Renal cortex interstitium (tissue), 11 donors: Measurements from ENCODE around the gene NEURL4. TPM values are rescaled to one million over a fixed set of nuclear protein-coding genes. Genes with fewer than 3 reads are reported as not detected.

Experiments
- DNase-seq, 11 donors: peaks; one replicate each; pipeline ENCODE4 v3.0.0-alpha.2; 2013; ENCODE audit warnings: low read depth in 9 of 11, low spot score in 4 of 11; ENCODE audit errors: extremely low read depth in 1 of 11
- polyA plus RNA-seq, 3 donors: library from polyadenylated mRNA; unstranded; fragments of 120-200 nt; gene quantifications; one replicate each; pipeline ENCODE4 v1.2.1, GENCODE V29; 2013; ENCODE audit not compliant: insufficient read length in 3 of 3

Gene NEURL4
- polyA plus RNA-seq, 3 donors = 30.6 to 38.2 (median 36.1) TPM

DNA sequence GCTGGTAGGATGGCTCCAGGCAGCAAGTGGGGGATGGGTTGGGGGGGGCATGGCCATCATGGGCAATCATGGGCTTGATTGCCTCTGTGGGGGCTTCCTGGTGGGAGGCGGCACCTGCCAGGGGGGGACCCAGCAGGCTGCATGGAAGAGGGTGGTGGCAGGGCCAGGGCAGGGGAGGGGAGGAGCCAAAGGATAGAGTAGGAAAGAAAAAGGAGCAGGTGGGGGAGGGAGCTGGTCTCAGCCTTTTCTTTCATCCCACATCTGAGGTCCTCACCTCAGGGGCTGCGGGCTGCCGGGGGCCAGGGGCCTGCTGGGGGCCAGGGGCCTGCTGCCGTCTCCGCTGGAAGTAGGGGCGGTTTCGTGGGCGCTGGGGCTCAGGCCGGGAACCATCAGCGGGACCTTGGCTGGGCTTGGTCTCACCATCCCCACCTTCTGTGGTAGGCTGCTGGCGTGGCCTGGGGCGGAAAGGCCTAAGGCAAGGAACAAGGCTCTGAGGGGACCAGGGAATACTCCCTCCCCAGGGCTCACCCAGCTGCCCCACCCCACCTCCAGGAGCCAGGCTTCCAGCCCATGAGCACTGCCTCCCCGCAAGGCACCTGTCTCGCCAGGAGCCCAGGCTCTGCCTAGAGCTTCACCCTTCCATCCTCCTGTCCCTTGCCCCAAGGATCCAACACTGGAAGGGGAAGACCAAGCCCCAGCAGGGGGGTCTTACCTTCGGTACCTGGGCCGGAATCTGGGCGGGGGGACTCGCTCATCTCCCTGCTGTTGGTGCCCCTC lies 39.7 kb downstream of the NEURL4 start:
- no peak for DNase-seq

DNA sequence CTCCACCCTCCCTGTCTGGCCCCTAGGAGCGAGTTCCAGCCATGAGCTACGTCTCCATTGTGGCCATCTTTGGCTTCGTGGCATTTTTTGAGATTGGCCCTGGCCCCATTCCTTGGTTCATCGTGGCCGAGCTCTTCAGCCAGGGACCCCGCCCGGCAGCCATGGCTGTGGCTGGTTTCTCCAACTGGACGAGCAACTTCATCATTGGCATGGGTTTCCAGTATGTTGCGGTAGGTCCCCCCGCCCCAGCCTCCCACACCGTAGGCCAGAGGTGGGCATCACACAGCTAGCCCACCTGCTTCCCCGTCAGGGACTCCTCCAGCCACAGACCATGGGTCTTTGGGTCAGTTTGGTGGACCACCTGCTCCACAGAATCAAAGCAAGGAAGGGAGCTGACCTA lies 43.5 kb downstream of the NEURL4 start:
- DNase-seq = no peak

DNA sequence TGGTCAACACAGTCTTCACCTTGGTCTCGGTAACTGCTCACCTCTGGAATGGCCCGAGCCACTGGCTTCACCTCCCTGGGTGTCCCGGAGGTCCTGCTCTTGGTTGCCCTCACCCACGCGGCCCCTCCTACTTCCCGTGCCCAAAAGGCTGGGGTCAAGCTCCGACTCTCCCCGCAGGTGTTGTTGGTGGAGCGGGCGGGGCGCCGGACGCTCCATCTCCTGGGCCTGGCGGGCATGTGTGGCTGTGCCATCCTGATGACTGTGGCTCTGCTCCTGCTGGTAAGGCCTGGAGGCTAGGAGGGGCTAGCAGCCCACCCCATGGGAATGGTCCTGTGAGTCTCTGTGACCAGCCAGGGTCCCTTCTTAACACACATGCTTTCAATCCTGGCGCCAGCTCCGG lies 44.2 kb downstream of the NEURL4 start:
- DNase-seq = no peak

DNA sequence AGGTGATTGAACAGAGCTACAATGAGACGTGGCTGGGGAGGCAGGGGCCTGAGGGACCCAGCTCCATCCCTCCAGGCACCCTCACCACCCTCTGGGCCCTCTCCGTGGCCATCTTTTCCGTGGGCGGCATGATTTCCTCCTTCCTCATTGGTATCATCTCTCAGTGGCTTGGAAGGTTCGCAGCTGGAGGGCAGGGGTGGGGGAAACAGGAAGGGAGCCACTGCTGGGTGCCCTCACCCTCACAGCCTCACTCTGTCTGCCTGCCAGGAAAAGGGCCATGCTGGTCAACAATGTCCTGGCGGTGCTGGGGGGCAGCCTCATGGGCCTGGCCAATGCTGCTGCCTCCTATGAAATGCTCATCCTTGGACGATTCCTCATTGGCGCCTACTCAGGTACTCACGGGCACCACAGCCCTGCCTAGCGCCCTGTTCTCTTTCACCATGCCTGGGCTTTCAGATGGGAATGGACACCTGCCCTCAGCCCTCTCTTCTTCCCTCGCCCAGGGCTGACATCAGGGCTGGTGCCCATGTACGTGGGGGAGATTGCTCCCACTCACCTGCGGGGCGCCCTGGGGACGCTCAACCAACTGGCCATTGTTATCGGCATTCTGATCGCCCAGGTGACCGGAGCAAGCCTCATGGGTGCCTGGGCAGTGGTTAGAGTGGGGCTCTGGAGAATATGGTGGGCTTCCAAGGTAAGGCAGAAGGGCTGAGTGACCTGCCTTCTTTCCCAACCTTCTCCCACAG lies 45.5 kb downstream of the NEURL4 start:
- no peak for DNase-seq

DNA sequence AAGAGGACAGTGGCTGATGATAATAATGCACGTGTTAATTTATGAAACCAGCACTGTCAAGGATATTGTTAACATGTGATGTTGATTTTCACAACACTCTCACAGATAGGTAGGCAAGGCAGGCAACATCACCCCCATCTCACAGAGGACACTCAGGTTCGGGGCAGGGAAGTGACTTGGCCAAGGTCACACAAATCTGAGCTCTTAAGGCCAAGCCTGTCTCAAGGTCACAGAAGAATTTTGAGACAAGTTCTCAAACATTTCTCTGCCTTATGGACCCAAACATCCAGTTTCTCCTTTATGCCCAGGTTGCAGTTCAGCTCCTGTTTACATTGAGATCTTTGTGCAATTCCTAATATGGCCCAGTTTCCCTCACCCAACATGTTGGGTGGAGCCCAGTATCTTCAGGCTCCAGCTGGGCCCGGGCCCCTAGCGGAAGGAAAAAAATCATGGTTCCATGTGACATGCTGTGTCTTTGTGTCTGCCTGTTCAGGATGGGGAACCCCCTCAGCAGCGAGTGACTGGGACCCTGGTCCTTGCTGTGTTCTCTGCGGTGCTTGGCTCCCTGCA lies 46.3 kb downstream of the NEURL4 start:
- DNase-seq = no peak

DNA sequence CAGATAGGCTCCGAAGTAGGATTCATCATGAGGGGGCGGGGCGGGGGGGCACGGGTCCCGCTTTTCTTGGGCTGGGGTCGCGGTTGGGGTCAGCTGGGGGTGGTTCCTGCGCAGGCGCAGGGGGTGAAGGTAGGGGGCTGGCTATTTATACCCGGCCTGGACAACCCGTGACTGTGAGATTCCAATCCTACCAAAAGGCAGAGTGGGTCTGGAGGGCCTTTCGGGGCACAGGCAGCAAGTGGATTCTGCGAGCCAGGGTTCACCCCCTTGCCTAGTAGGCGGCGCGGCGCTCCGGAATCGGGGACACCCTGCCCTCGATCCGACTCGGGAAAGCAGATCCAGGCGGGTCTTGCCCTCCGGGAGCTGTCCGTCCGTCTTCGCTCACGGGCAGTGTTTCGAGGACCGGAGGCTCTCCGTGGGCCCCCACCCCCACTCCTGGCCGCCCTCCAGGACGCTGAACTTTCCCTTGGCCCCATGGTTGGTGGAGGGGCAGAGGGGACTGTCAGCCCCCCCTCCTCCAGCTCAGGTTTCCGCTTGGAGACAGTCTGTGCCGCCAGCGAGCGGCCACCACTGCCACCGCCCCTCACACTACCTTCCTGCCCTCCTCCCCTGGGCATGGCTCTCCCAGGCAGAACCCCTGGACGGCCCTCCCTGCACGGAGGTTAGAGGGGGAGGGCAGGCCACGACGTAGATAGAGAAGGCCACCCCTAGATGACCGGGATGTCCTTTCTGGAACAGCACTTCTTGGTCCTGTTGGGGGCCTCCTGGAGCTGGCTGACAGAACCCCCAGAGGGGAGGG lies 47.0 kb downstream of the NEURL4 start:
- DNase-seq = peak in 1 of 11 donors; percentile 34

DNA sequence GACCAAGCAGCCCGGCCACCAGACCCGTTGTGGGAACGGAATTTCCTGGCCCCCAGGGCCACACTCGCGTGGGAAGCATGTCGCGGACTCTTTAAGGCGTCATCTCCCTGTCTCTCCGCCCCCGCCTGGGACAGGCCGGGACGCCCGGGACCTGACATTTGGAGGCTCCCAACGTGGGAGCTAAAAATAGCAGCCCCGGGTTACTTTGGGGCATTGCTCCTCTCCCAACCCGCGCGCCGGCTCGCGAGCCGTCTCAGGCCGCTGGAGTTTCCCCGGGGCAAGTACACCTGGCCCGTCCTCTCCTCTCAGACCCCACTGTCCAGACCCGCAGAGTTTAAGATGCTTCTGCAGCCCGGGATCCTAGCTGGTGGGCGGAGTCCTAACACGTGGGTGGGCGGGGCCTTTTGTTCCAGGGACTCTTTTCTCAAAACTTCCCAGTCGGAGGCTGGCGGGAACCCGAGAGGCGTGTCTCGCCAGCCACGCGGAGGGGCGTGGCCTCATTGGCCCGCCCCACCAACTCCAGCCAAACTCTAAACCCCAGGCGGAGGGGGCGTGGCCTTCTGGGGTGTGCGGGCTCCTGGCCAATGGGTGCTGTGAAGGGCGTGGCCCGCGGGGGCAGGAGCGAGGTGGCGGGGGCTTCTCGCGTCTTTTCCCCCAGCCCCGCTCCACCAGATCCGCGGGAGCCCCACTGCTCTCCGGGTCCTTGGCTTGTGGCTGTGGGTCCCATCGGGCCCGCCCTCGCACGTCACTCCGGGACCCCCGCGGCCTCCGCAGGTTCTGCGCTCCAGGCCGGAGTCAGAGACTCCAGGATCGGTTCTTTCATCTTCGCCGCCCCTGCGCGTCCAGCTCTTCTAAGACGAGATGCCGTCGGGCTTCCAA lies 47.8 kb downstream of the NEURL4 start, which contains the start of gene SLC2A4:
Gene SLC2A4 (plus strand): TSS at position 645 of the 879 bp plus-strand sequence. CDS start 217 bp downstream, at position 862.
- DNase-seq = peak; percentile 89 to 95 (median 91)

DNA sequence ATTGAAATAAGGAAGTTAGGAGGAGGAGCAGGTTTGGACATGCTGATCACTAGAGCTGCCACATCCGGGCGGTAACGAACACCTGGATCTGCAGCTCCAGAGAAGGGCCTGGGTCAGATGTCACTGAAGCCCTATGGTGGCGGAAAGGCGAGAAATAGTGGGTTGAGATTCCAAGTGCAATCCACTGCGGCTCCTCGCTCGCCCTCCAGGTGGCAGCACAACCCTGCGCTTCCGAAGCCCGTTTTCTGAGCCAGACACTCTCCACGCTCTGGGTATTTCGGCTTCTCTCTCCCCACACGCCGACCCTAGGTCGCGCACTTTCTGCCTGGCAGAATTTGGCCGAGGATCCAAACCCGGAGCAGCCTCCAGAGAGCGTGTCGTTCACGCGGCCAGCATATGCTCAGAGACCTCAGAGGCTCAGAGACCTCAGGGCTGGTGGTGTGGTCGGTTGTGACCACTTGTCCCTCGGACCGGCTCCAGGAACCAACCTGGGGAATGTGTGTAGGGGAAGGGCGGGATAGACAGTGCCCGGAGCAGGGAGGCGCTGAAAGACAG lies 48.5 kb downstream of the NEURL4 start:
- DNase-seq = peak in 7 of 11 donors; percentile 67 to 80 (median 75)

DNA sequence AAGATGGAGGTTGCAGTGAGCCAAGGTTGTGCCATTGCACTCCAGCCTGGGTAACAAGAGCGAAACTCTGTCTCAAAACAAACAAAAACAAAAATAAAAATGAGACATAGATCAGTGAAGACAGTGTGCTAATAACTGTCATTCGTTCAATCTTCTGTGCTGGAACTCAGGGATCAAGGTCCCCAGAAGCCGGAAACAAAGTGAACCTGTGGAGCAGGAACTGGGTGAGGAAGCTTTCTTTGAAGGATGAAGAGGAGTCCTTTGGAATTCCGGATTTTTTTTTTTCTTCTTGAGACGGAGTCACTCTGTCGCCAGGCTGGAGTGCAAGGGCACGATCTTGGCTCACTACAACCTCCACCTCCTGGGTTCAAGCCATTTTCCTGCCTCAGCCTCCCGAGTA lies 49.7 kb downstream of the NEURL4 start:
- DNase-seq = no peak

DNA sequence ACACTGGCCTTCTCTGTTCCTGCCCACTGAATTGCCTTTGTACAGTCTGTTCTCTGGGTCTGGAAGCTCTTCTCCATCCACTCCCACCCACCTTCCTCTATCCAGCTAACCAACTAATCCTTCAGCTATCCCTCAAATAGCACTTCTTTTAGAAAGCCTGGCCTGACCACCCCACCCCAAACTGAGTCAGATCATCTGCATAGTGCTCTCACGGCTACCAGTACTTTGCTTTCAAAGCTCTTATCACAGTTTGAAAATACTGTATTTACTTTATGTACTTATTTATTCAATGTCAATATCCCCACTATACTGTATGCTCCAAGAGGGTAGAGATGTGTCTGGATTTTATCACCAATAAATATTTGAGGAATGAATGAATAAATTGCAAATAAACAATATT lies 62.4 kb downstream of the NEURL4 start:
- DNase-seq = no peak

Other genes starting within 250 kb of the NEURL4 start
- gene CLEC10A, start 249.1 kb downstream of the NEURL4 start, polyA plus RNA-seq = 1 to 10 TPM in 1 of 3 donors, under 1 TPM in 2; 0.89 to 2.2 (median 0.92) TPM
- 1 to 10 TPM in 2 of 3 donors, under 1 TPM in 1; 0.89 to 2.6 (median 2.1) TPM for gene ASGR2, start 214.5 kb downstream of the NEURL4 start, polyA plus RNA-seq
- gene ASGR1, start 150.0 kb downstream of the NEURL4 start, polyA plus RNA-seq = 10 to 100 TPM in 1 of 3 donors, 1 to 10 TPM in 2; 6.1 to 10.7 (median 7.2) TPM
- 10 to 100 TPM; 28.3 to 47.7 (median 37.6) TPM for gene DLG4, start 109.5 kb downstream of the NEURL4 start, polyA plus RNA-seq
- gene ACADVL, start 109.4 kb downstream of the NEURL4 start, polyA plus RNA-seq = 100 to 1,000 TPM; 438 to 579 (median 497) TPM
- 10 to 100 TPM; 49.8 to 66.7 (median 64.4) TPM for gene DVL2, start 94.8 kb downstream of the NEURL4 start, polyA plus RNA-seq
- gene PHF23, start 89.9 kb downstream of the NEURL4 start, polyA plus RNA-seq = 10 to 100 TPM; 51.3 to 65.8 (median 53.1) TPM
- gene GABARAP, start 86.9 kb downstream of the NEURL4 start, polyA plus RNA-seq = 100 to 1,000 TPM; 435 to 476 (median 455) TPM
- 100 to 1,000 TPM; 151 to 152 (median 151) TPM for gene CTDNEP1, start 77.6 kb downstream of the NEURL4 start, polyA plus RNA-seq
- gene ELP5, start 77.1 kb downstream of the NEURL4 start, polyA plus RNA-seq = 10 to 100 TPM; 51.6 to 63.0 (median 55.1) TPM
- 10 to 100 TPM; 41.1 to 74.2 (median 41.8) TPM for gene CLDN7, start 66.9 kb downstream of the NEURL4 start, polyA plus RNA-seq
- gene SLC2A4, start 47.6 kb downstream of the NEURL4 start, polyA plus RNA-seq = 1 to 10 TPM; 1.8 to 2.7 (median 2.5) TPM
- 1 to 10 TPM; 3.8 to 5.3 (median 5.2) TPM for gene YBX2, start 34.7 kb downstream of the NEURL4 start, polyA plus RNA-seq
- gene EIF5A, start 21.7 kb downstream of the NEURL4 start, polyA plus RNA-seq = 100 to 1,000 TPM; 313 to 353 (median 324) TPM
- 100 to 1,000 TPM in 1 of 3 donors, 10 to 100 TPM in 2; 95.6 to 101 (median 97.4) TPM for gene GPS2, start 14.0 kb downstream of the NEURL4 start, polyA plus RNA-seq
- gene ACAP1, start 7.2 kb upstream of the NEURL4 start, polyA plus RNA-seq = 10 to 100 TPM in 1 of 3 donors, 1 to 10 TPM in 2; 7.0 to 12.5 (median 7.6) TPM
- 10 to 100 TPM; 10.7 to 13.9 (median 12.0) TPM for gene KCTD11, start 22.8 kb upstream of the NEURL4 start, polyA plus RNA-seq
- not detected for gene TMEM95, start 25.8 kb upstream of the NEURL4 start, polyA plus RNA-seq
- 1 to 10 TPM; 5.1 to 9.0 (median 6.0) TPM for gene TNK1, start 51.8 kb upstream of the NEURL4 start, polyA plus RNA-seq
- 10 to 100 TPM; 28.8 to 41.5 (median 41.4) TPM for gene PLSCR3, start 65.2 kb upstream of the NEURL4 start, polyA plus RNA-seq
- 10 to 100 TPM; 81.9 to 99.2 (median 87.3) TPM for gene TMEM256, start 74.8 kb upstream of the NEURL4 start, polyA plus RNA-seq
- 10 to 100 TPM; 21.4 to 36.4 (median 29.0) TPM for gene NLGN2, start 78.5 kb upstream of the NEURL4 start, polyA plus RNA-seq
- gene SPEM1, start 91.0 kb upstream of the NEURL4 start, polyA plus RNA-seq = under 1 TPM in 2 of 3 donors, not detected in 1; 0.10 to 0.22 TPM
- not detected for gene SPEM2, start 96.3 kb upstream of the NEURL4 start, polyA plus RNA-seq
- not detected for gene SPEM3, start 99.5 kb upstream of the NEURL4 start, polyA plus RNA-seq
- gene TMEM102, start 106.1 kb upstream of the NEURL4 start, polyA plus RNA-seq = 1 to 10 TPM; 3.4 to 5.2 (median 4.6) TPM
- 10 to 100 TPM in 1 of 3 donors, 1 to 10 TPM in 2; 5.6 to 12.6 (median 8.0) TPM for gene FGF11, start 110.2 kb upstream of the NEURL4 start, polyA plus RNA-seq
- gene CHRNB1, start 115.7 kb upstream of the NEURL4 start, polyA plus RNA-seq = 10 to 100 TPM in 2 of 3 donors, 1 to 10 TPM in 1; 9.3 to 10.7 (median 10.4) TPM
- 10 to 100 TPM; 34.9 to 54.9 (median 40.9) TPM for gene ZBTB4, start 150.3 kb upstream of the NEURL4 start, polyA plus RNA-seq
- under 1 TPM in 2 of 3 donors, not detected in 1; 0.26 TPM for gene SLC35G6, start 152.1 kb upstream of the NEURL4 start, polyA plus RNA-seq
- 100 to 1,000 TPM; 131 to 134 (median 134) TPM for gene POLR2A, start 155.0 kb upstream of the NEURL4 start, polyA plus RNA-seq
- gene TNFSF12, start 219.7 kb upstream of the NEURL4 start, polyA plus RNA-seq = 10 to 100 TPM; 19.0 to 26.6 (median 26.6) TPM
- 10 to 100 TPM; 10.4 to 17.2 (median 12.5) TPM for gene TNFSF13, start 229.4 kb upstream of the NEURL4 start, polyA plus RNA-seq
- 10 to 100 TPM; 61.6 to 86.9 (median 83.7) TPM for gene SENP3, start 232.6 kb upstream of the NEURL4 start, polyA plus RNA-seq